ENCODE data around the gene GOLM1.
A peak's percentile ranks its signal among the peaks of the same experiment; 100 is the strongest.
"Not testable (repeated sequence)": the region's sequence is repeated elsewhere in the genome, so short reads cannot be mapped to it uniquely, and the experiment has no call there.

The GOLM1 gene, protein sequence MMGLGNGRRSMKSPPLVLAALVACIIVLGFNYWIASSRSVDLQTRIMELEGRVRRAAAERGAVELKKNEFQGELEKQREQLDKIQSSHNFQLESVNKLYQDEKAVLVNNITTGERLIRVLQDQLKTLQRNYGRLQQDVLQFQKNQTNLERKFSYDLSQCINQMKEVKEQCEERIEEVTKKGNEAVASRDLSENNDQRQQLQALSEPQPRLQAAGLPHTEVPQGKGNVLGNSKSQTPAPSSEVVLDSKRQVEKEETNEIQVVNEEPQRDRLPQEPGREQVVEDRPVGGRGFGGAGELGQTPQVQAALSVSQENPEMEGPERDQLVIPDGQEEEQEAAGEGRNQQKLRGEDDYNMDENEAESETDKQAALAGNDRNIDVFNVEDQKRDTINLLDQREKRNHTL

DNA sequence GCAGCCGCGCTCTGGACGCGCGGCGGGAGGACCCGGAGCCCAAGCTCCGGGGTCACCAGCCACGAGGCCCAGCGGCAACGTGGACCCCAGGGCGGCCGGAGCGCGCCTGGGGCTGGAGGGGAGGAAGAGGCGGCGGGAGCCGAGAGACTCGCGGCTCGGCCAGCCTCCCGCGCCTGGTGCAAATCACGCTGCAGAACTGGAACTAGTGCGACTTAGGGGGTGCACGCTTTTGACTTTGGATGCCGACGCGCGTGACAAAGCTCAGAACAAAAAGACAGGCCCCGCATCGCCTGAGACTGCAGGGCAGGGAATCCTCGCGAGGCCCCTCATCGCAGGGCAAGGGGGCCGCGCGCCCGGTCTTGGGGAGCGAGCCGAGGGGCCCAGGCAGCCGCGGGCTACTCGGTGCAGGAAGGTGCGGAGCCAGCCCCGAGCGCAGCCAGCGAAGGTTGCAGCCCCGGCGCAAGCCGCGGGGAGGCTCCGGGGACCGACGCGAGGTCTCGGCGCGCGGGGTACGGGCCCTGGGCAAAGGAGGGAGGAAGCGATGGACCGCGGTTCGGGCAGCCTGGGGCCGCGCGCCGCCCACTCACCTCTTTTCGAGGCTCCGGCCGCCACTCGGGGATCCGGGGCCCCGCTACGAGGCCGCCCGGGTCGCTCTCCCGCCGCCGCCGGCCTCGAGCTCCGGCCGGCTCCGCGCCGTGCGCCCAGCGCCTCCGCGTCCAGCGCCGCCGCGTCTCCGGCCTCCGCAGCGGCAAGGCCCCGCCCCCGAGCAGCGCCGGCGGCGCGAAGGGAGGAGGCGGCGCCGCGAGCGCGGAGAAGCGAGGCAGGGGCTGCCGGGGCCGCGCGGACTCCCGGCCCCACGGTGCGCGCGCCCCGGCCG lies at the start of gene GOLM1:
Gene GOLM1, minus strand, starts transcription at position 735 of the 877 bp plus-strand sequence. CDS start 20,238 bp downstream, outside the sequence.
- peak; percentile 53 for DNase-seq

- not testable (repeated sequence) for DNase-seq
Measured at GRCh38 chr9:86146671-86147070, 47.3 kb upstream of the GOLM1 start.

- DNase-seq, result not testable (repeated sequence)
Measured at GRCh38 chr9:86145960-86146359, 46.6 kb upstream of the GOLM1 start.

DNA sequence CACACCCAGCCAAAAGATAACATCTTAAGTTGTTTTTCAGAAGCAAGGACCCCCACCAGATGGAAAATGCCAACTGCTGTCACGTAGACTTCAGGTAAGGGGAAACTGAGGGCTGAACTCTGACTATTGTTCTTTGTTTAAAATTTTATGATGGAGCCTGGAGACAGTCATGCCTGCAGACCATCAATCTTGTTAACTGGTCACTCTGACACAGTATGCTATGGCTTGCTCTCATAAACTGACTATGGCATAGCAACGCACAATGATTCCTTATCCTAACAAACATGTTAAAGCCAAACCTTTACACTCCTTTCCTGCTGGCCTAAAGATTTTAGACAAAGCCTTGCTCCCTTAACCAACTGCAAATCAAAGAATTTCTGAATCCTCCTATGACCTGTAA lies 43.6 kb upstream of the GOLM1 start:
- DNase-seq, result no peak

DNA sequence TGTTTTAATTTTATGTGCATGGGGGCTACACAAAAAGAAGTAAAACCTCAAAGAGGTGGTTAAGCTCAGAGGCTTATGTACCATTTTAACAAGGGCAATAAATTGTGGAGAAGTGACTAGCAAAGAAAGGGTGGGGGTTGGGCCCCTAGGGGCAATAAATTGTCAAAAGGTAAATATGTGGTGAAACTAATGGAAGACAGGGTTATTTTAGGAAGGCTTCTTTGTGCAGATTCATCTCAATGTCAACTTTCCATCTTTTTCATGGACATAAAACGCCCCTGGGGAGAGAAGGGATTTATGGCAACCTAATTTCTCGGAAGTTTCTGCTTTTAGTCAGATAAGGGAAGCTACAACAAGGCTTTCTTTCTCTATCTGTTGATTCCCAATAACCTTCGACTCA lies 42.5 kb upstream of the GOLM1 start:
- no peak for DNase-seq

DNA sequence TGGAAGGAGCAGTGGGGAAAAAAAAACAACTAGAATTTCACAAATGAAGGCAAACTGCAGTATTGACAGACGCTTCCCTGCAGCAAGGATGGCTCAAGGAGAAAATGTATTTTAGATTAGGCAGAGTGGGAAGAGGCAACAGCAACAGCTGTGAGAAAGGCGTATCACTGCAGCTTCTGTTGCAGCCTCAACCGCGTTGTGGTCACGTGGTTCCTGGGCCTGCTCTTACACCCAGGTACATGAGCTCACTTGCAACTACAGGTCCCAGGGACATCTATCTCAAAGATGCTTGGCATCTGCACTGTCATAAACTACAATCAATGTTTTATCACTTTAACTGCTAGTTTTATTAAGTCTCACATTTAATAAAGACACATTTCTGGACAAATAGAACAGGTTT lies 36.0 kb upstream of the GOLM1 start:
- DNase-seq, result peak; percentile 23

DNA sequence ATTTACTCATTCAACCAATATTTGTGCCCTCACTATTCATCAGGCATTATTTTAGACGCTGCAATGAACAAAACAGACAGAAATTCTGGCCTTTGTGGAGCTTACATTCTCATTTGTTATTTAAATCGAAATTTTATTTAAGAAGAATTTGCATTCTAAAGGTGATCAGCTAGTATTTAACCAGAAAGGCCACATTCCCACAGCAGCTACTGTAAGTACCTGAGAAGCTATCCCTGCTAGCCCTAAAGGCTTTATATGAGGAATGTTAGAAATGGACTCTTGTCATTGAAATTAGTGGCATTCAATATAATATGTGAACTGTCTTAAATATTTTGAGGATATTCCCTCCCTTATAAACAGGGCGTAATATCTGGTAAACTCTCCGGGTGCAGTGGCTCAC lies 35.0 kb upstream of the GOLM1 start:
- no peak for DNase-seq

GRCh38 chr9:86128235-86128822 lies 29.0 kb upstream of the GOLM1 start:
- no peak for DNase-seq

- DNase-seq, result peak; percentile 17
Measured at GRCh38 chr9:86126998-86127972, 27.9 kb upstream of the GOLM1 start.

- DNase-seq, result no peak
Measured at GRCh38 chr9:86122311-86122710, 23.0 kb upstream of the GOLM1 start.

DNA sequence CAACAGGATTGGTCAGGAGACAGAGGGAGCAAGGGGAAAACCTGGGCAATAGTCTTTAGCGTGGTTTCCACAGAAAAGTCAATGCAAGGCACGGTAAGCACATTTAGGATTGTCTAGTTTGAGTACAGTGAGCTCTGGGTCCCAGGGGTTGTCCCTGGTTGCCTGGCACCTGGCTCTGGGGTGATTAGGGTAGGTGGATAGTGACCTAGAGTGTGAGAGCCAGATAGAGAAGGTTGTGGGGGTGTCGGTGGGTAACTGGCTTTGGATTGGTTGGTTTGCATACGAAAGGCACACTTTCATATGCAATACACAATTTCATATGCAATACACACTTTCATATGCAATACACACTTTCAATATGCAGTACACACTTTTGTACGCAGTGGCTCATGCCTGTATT lies 20.1 kb upstream of the GOLM1 start:
- DNase-seq, result no peak

GRCh38 chr9:86116425-86116824 lies 17.1 kb upstream of the GOLM1 start:
- DNase-seq, result no peak

DNA sequence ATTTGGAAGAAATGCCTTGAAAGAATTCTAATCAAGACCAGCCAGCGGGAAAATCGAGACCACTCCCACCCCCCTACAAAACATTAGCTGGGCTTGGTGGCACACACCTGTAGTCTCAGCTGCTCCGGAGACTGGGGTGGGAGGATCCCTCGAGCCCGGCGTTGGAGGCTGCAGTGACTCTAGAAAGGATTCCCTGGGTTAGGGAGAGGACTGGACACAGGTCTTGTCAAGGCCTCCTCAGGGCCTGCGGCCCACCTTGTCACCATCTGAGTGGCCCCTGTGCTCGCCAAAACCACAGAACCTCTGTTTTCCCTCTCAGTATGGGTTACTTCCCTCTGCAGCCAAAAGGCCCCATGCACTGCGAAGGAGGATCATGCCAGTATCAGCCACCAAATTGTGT lies 16.5 kb upstream of the GOLM1 start:
- DNase-seq, result no peak

DNA sequence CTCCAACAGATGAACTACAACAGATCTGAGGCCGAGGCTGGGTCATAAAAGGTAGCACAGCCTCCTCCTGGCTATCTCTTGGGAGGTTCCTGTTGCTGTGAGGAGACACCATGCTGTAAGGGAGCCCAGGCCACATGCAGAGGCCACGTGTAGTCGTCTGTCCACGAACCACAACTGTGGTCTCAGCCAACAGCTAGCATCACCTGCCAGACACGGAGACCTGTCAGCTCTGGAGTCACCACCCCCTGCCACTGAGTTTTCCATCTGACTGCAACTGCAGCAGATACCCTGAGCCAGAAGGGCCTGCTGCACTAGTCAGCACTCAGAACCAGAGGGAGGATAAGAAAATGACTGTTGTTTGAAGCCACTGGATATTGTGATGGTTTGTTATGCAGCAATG lies 12.7 kb upstream of the GOLM1 start:
- no peak for DNase-seq

- DNase-seq, result no peak
Measured at GRCh38 chr9:86102626-86103025, 3.3 kb upstream of the GOLM1 start.

GRCh38 chr9:86099701-86100364 lies 475 bp upstream of the GOLM1 start:
- DNase-seq, result no peak

DNA sequence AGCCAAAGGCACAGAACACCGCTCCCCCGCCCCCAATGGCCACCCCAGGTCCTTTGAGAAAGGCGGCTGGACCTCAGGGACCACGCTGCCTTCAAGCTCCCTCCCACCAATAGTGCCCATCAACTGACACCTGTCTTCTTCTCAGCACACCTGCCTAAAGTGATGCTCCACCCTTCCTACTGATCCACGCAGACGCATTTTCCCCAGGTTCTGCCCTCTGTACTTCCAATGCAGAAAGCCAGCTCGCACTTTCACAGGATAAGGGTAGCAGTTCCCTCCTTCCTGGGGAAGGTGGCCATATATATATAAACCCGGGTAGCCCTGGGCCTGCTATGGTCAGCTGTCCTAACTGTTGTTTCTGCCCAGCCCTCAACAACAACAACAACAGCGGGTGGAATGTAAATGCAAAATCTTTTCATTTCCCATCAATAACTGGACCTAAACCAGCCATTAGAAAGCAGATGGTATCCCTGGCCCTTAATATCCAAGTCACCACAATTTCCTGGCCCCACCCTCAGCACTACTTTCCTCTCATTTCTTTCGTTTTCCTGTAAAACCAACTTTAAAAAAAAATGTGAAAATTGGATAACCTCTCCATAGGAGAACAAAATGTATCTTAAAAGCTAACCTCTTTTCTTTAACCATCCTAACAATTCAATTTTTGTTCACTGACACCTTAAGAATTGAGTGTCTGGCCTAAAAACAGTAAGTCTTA lies 1.7 kb downstream of the GOLM1 start:
- no peak for DNase-seq

DNA sequence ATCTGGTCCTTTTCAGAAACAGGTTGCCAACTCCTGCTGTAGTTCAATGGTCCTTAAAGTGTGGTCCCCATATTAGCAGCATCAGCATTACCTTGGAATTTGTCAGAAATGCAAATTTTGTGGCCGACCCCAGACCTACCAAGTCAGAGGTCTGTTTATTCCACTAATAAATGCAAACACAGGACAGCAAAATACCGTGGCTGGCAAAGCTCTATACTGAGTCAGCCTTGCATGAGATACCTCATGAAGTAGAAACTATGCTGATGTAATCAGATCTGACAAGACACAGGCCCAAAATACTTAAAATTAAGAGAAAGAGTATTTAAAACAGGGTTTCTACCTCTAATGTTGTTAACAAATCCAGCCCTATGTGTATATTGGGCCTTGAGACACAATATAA lies 3.0 kb downstream of the GOLM1 start:
- DNase-seq, result no peak

DNA sequence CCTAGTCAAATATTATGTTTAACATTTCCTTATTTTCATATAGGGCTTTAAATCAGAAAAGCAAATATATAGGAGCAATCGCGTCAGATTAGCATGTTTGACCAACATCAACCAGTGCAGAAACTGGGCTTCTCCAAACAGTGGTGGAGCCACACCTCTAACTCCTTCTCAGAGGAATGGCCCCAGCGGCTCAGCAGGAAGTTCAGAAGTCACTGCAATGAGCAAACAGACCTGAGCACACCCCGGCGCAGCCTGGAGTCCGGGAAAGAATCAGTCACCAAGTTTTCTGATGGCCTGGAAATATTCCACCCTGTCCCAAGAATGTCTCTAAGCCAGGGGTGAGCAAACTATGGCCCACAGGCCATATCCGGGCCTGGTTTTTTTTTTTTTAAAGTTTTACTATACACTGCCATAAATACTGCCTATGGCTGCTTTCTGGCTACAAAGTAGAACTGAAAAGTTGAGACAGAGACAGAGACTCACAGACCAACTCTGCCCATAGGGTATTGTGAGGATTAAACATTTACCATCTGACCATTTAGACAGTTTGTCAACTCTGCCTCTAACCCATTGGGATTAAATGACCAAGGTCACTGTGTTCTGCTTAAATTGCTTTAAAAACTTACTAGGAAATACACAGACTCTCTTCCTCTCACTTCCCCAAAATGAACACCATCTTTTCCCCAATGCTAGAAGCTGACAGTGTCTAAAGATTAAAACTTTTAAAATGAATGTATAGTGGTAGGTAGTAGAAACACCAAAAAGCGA lies 5.4 kb downstream of the GOLM1 start:
- no peak for DNase-seq

GRCh38 chr9:86091477-86091876 lies 7.9 kb downstream of the GOLM1 start:
- DNase-seq, result no peak
